HepG2 (cell line): ENCODE data around the gene TM7SF3. TPM values are rescaled to one million over a fixed set of nuclear protein-coding genes. Genes with fewer than 3 reads are reported as not detected.
A peak's percentile ranks its signal among the peaks of the same experiment; 100 is the strongest.

Source experiments
- ATAC-seq: fragments of 200-7000 bp; cut with Tn5 transposase; 3 replicates; pipeline ENCODE4 v1.9.1; 2020; ENCODE audit warnings: mild to moderate bottlenecking, moderate library complexity
- BruUV-seq: library from RNA; stranded (reverse); fragments of 400-500 nt; replicated peaks from 2 replicates; lab custom pipeline; 2021; lab: Mats Ljungman, UMichigan
- CTCF ChIA-PET: fragments of 300-600 bp; formaldehyde crosslinking; extraction: SDS; loops from one replicate; lab custom pipeline; 2021; ENCODE audit warnings: low total read pairs, inconsistent platforms, low intra/inter-chr PET ratio; lab: Yijun Ruan, JAX
- POLR2A ChIA-PET: fragments of 350-600 bp; sonication (Branson Sonifier 250); formaldehyde crosslinking; loops from one replicate; lab custom pipeline; 2020; ENCODE audit warnings: antibody characterized with exemption, inconsistent platforms; lab: Yijun Ruan, JAX
- DNase-seq: peaks from one replicate; pipeline ENCODE4 v3.0.0-alpha.2; 2015; ENCODE audit warnings: low spot score
- FAIRE-seq: peaks from 3 replicates; lab custom pipeline; 2011; peaks lifted over from hg19 to GRCh38; lab: Jason Lieb, UNC
- H2AFZ ChIP-seq: one replicate; pipeline ENCODE4 v1.6.1; 2011; ENCODE audit warnings: low read length, inconsistent platforms
- H3K27ac ChIP-seq: fragments of 300-600 bp; 3 replicates; pipeline ENCODE4 v1.8.0; 2011; ENCODE audit warnings: mixed run types, mild to moderate bottlenecking, mixed read lengths, low read length, inconsistent platforms; ENCODE audit not compliant: insufficient read depth; ENCODE audit errors: extremely low read length
- H3K27me3 ChIP-seq, 2 experiments: fragments of 200-600 bp in 1 of 2; 2 replicates in 1 of 2; 3 replicates in 1 of 2; pipeline versions ENCODE4 v1.6.0 to v1.8.0; 2011; ENCODE audit warnings: low read length in 2 of 2, mild to moderate bottlenecking in 2 of 2, moderate library complexity in 2 of 2, inconsistent platforms in 1 of 2; ENCODE audit not compliant: insufficient read depth in 2 of 2, control insufficient read depth in 1 of 2
- H3K36me3 ChIP-seq, 2 experiments: fragments of 200-600 bp in 1 of 2; replicated peaks in 1 of 2; 2 replicates in 1 of 2; 3 replicates in 1 of 2; pipeline versions ENCODE4 v1.5.1 to v1.8.0; 2011; ENCODE audit warnings: low read length in 2 of 2, inconsistent platforms in 1 of 2; ENCODE audit not compliant: insufficient read depth in 2 of 2, control insufficient read depth in 1 of 2
- H3K4me1 ChIP-seq: 2 replicates; pipeline ENCODE4 v1.5.1; 2012; ENCODE audit warnings: low read length, inconsistent platforms; ENCODE audit not compliant: insufficient read depth
- H3K4me2 ChIP-seq: 2 replicates; pipeline ENCODE4 v1.6.0; 2011; ENCODE audit warnings: low read depth, low read length, inconsistent platforms
- H3K4me3 ChIP-seq, 3 experiments: fragments of 200-600 bp in 1 of 3; sonication (generic), shearing (Covaris generic) in 1 of 3; replicated peaks in 1 of 3; 2 replicates each; pipeline ENCODE4 v1.5.1; 2011 to 2016; ENCODE audit warnings: low read length in 3 of 3, inconsistent platforms in 2 of 3, low read depth in 2 of 3, mild to moderate bottlenecking in 2 of 3, control low read depth in 1 of 3, mixed read lengths in 1 of 3; ENCODE audit not compliant: insufficient read depth in 1 of 3
- H3K79me2 ChIP-seq: one replicate; pipeline ENCODE4 v1.6.1; 2011; ENCODE audit warnings: low read length, inconsistent platforms; ENCODE audit not compliant: insufficient read depth
- H3K9ac ChIP-seq: 2 replicates; pipeline ENCODE4 v1.6.0; 2011; ENCODE audit warnings: mild to moderate bottlenecking, low read depth, low read length, inconsistent platforms; ENCODE audit not compliant: insufficient read depth
- H3K9me3 ChIP-seq: 2 replicates; pipeline ENCODE4 v1.5.1; 2012; ENCODE audit warnings: mild to moderate bottlenecking, low read length
- H4K20me1 ChIP-seq: 2 replicates; pipeline ENCODE4 v1.6.0; 2011; ENCODE audit warnings: inconsistent platforms, mild to moderate bottlenecking, low read length, moderate library complexity; ENCODE audit not compliant: insufficient read depth
- AGO2 ChIP-seq: fragments of 200-400 bp; formaldehyde crosslinking; optimal IDR thresholded peaks from 2 replicates; pipeline ENCODE3; 2017; ENCODE audit warnings: mild to moderate bottlenecking, low read depth, low read length, moderate library complexity
- BHLHE40 ChIP-seq: IDR thresholded peaks from 2 replicates; pipeline ENCODE4 v1.6.1; 2011; ENCODE audit warnings: low read length, improper control_type of control experiment
- CERS6 ChIP-seq: sonication (generic); formaldehyde crosslinking; IDR thresholded peaks from 2 replicates; pipeline ENCODE4 v1.5.0; 2020; ENCODE audit warnings: missing genetic modification reagents
- CREBL2 ChIP-seq: sonication (generic); formaldehyde crosslinking; IDR thresholded peaks from 2 replicates; pipeline ENCODE4 v1.8.1; 2023; ENCODE audit warnings: missing genetic modification reagents, mild to moderate bottlenecking, borderline replicate concordance
- CTCF ChIP-seq: sonication (generic); formaldehyde crosslinking; IDR thresholded peaks from 2 replicates; pipeline ENCODE4 v1.5.0; 2020; ENCODE audit warnings: mild to moderate bottlenecking, missing genetic modification reagents, moderate library complexity
- FLYWCH1 ChIP-seq: sonication (generic); formaldehyde crosslinking; IDR thresholded peaks from 2 replicates; pipeline ENCODE4 v1.8.1; 2023; ENCODE audit warnings: mild to moderate bottlenecking, missing genetic modification reagents
- JDP2 ChIP-seq: sonication (generic); formaldehyde crosslinking; IDR thresholded peaks from 2 replicates; pipeline ENCODE4 v1.8.1; 2022; ENCODE audit warnings: missing genetic modification reagents, borderline replicate concordance
- MEF2D ChIP-seq: sonication (generic); formaldehyde crosslinking; IDR thresholded peaks from 2 replicates; pipeline ENCODE4 v1.5.1; 2020; ENCODE audit warnings: mild to moderate bottlenecking, missing genetic modification reagents
- NFKBIZ ChIP-seq: IDR thresholded peaks from 2 replicates; pipeline ENCODE4 v1.6.1; 2018; ENCODE audit warnings: missing genetic modification reagents, missing compliant biosample characterization
- SAP130 ChIP-seq: IDR thresholded peaks from 2 replicates; pipeline ENCODE4 v1.6.1; 2016; ENCODE audit warnings: low read depth
- SMAD9 ChIP-seq: sonication (generic); formaldehyde crosslinking; IDR thresholded peaks from 2 replicates; pipeline ENCODE4 v1.5.1; 2020; ENCODE audit warnings: mild to moderate bottlenecking, missing genetic modification reagents
- TAF15 ChIP-seq: fragments of 200-400 bp; formaldehyde crosslinking; IDR thresholded peaks from one replicate; pipeline ENCODE4 v1.6.1; 2018; ENCODE audit warnings: mild to moderate bottlenecking, low read depth, low read length; ENCODE audit not compliant: poor library complexity, severe bottlenecking
- TBP ChIP-seq: sonication (generic); formaldehyde crosslinking; IDR thresholded peaks from 2 replicates; pipeline ENCODE4 v1.5.0; 2020; ENCODE audit warnings: missing genetic modification reagents
- TCF7L2 ChIP-seq: IDR thresholded peaks from 2 replicates; pipeline ENCODE4 v1.6.1; 2011; ENCODE audit warnings: mild to moderate bottlenecking, low read depth, low read length, moderate library complexity
- TFAP4 ChIP-seq: sonication (generic); IDR thresholded peaks from 2 replicates; pipeline ENCODE4 v1.6.1; 2016; ENCODE audit warnings: low read depth, borderline replicate concordance
- TGIF2 ChIP-seq: IDR thresholded peaks from 2 replicates; pipeline ENCODE4 v1.6.1; 2016; ENCODE audit warnings: control low read depth, missing compliant biosample characterization
- ZBTB7B ChIP-seq: sonication (generic); formaldehyde crosslinking; IDR thresholded peaks from 2 replicates; pipeline ENCODE4 v1.4.0; 2020; ENCODE audit warnings: missing genetic modification reagents
- ZNF17 ChIP-seq: sonication (generic); formaldehyde crosslinking; IDR thresholded peaks from 2 replicates; pipeline ENCODE4 v1.5.0; 2020; ENCODE audit warnings: mild to moderate bottlenecking, missing genetic modification reagents
- ZNF24 ChIP-seq: fragments of 450-650 bp; IDR thresholded peaks from 2 replicates; pipeline ENCODE4 v1.6.1; 2017; ENCODE audit warnings: antibody characterized with exemption, mild to moderate bottlenecking
- ZNF296 ChIP-seq: sonication (generic); formaldehyde crosslinking; conservative IDR thresholded peaks from 2 replicates; pipeline ENCODE4 v1.5.0; 2020; ENCODE audit warnings: mild to moderate bottlenecking, missing genetic modification reagents
- ZNF547 ChIP-seq: sonication (generic); formaldehyde crosslinking; IDR thresholded peaks from 2 replicates; pipeline ENCODE4 v1.5.1; 2020; ENCODE audit warnings: mild to moderate bottlenecking, missing genetic modification reagents
- ZNF550 ChIP-seq: sonication (generic); formaldehyde crosslinking; IDR thresholded peaks from 2 replicates; pipeline ENCODE4 v1.4.0; 2020; ENCODE audit warnings: mild to moderate bottlenecking, missing genetic modification reagents, borderline replicate concordance
- ZNF652 ChIP-seq: IDR thresholded peaks from 2 replicates; pipeline ENCODE4 v1.6.1; 2016; ENCODE audit warnings: low read depth, borderline replicate concordance
- whole genome bisulfite sequencing: methylation state at CpG from one replicate; pipeline ENCODE4 v1.1.6; 2017; ENCODE audit warnings: low lambda C conversion rate; 5-methylcytosine and 5-hydroxymethylcytosine counted together
- in situ Hi-C: cut with HindIII; loops from 2 replicates; pipeline ENCODE4 v1.10.0; 2017; ENCODE audit warnings: low pct_unique_long_range_greater_than_20kb; ENCODE audit not compliant: extremely low pct_ligation_motif_present
- intact Hi-C: fragments of 100-400 bp; cut with micrococcal nuclease; formaldehyde crosslinking; loops from one replicate; pipeline ENCODE4 v1.10.0; 2022; ENCODE audit not compliant: unreplicated experiment
- polyA plus RNA-seq, 8 experiments: library from polyadenylated mRNA; depleted of rRNA in 3 of 8; stranded (reverse) in 7 of 8; unstranded in 1 of 8; fragments of >200 nt; fragmentation: Illumina TruSeq in 4 of 8; extraction: Trizol in 4 of 8; gene quantifications; 2 replicates each; pipeline versions ENCODE4 v1.2.1 to v1.2.3, GENCODE V29; 2011 to 2016; ENCODE audit warnings: low read depth in 4 of 8, missing spikeins in 1 of 8, mixed read lengths in 1 of 8; ENCODE audit not compliant: insufficient read depth in 1 of 8
- total RNA-seq, 5 experiments: library from RNA; depleted of rRNA; stranded (reverse); fragments of >200 nt; fragmentation: Illumina TruSeq; extraction: Trizol; gene quantifications; 2 replicates each; pipeline ENCODE4 v1.2.3, GENCODE V29; 2016; ENCODE audit warnings: low read depth in 1 of 5

TM7SF3 gene
- total and polyA plus RNA-seq, 2 of the 13 experiments (the other 11 are each of a cell fraction or from before 2014, with no cell fraction given), result 116 to 142 TPM

- no TSS peak for BruUV-seq
- ChIA-PET POLR2A (no interaction called here), CTCF (no interaction called here)
- peak; percentile 67; the same call in 1 of the 2 replicates for TF ChIP-seq TFAP4
- no peak for TF ChIP-seq TCF7L2
- TF ChIP-seq ZNF296 (CRISPR knock-in tag), result no peak
- no peak for TF ChIP-seq ZNF547
- no peak for TF ChIP-seq TBP
- TF ChIP-seq ZNF24, result no peak
- peak; percentile 63 for TF ChIP-seq SAP130
- TF ChIP-seq FLYWCH1 (CRISPR knock-in tag), result no peak
- no peak for TF ChIP-seq ZNF652
- TF ChIP-seq MEF2D, result no peak
- TF ChIP-seq TGIF2 (CRISPR knock-in tag), result peak; percentile 88; the same call in 1 of the 2 replicates
- no peak for TF ChIP-seq BHLHE40
- TF ChIP-seq ZBTB7B, result no peak
- TF ChIP-seq AGO2, result no peak
- TF ChIP-seq TAF15, result no peak
- TF ChIP-seq JDP2 (CRISPR knock-in tag), result no peak
- TF ChIP-seq ZNF550 (CRISPR knock-in tag), result no peak
- no peak for TF ChIP-seq CERS6
- no peak for TF ChIP-seq SMAD9 (CRISPR knock-in tag)
- TF ChIP-seq NFKBIZ (CRISPR knock-in tag), result no peak
- TF ChIP-seq ZNF17 (CRISPR knock-in tag), result no peak
- TF ChIP-seq CREBL2 (CRISPR knock-in tag), result no peak
- no peak for TF ChIP-seq CTCF (CRISPR knock-in tag)
- FAIRE-seq (no peak), ATAC-seq (no peak), DNase-seq (no peak)
- intact Hi-C loops, result loop anchor here (5.0 kb wide), 1 partner anchor 49 kb away; no protein-coding TSS in a partner anchor
- no peak overlapping the region for H3K27ac ChIP-seq
- no peaks in the 10 kb centered on the region; a peak in 2 of 5 replicates for H3K27me3 ChIP-seq
- H2AFZ ChIP-seq, result no peak overlapping the region
- peak overlapping the region in 2 of 3 experiments; percentile 88 to 99; a peak in 4 of 6 replicates for H3K4me3 ChIP-seq
- H3K9ac ChIP-seq, result peak overlapping the region; percentile 31
- peaks cover 1 to 8% of the 10 kb centered on the region in 2 experiments; a peak in 4 of 5 replicates for H3K36me3 ChIP-seq
- 91% methylated on average over 7 of the region's 7 CpGs for WGBS
- peak overlapping the region; percentile 90 for H3K4me2 ChIP-seq
- H4K20me1 ChIP-seq, result peaks cover 10% of the 10 kb centered on the region
- in situ Hi-C loops, result loop anchor here (5.0 kb wide), 1 partner anchor 76 kb away; the partner anchor contains the start of gene TM7SF3
- peaks cover 36% of the 10 kb centered on the region for H3K4me1 ChIP-seq
- H3K79me2 ChIP-seq, result peaks cover 54% of the 10 kb centered on the region
- H3K9me3 ChIP-seq, result no peaks in the 10 kb centered on the region
These were observed 78.4 kb downstream of the TM7SF3 start for GRCh38 chr12:26935636-26936378.
